ENCODE measurements around the gene IRX4. TPM values are rescaled to one million over a fixed set of nuclear protein-coding genes. Genes with fewer than 3 reads are reported as not detected.

IRX4 gene
- total and polyA plus RNA-seq, 2 donors (not counting 1 experiment from before 2014, with no cell fraction given) = not detected

GRCh38 chr5:1912951-1913565, 30.3 kb upstream of the IRX4 start:
- Histone ChIP-seq H3K27ac (ENCODE audit: insufficient read depth, low read length) (no peak overlapping the region), H3K9me3 (ENCODE audit: control insufficient read depth, insufficient read depth, low read depth, low read length) (no peaks in the 10 kb centered on the region), H3K4me2 (ENCODE audit: extremely low read depth, insufficient read depth, low read length) (no peak overlapping the region), H3K27me3 (ENCODE audit: control insufficient read depth, insufficient read depth, low read length) (no peaks in the 10 kb centered on the region), H4K20me1 (ENCODE audit: control insufficient read depth, extremely low read depth, insufficient read depth, low read length) (no peaks in the 10 kb centered on the region), H3K79me2 (ENCODE audit: control insufficient read depth, insufficient read depth, low read length) (no peaks in the 10 kb centered on the region), H3K4me1 (ENCODE audit: control insufficient read depth, extremely low read depth, insufficient read depth, low read length) (no peaks in the 10 kb centered on the region), H2AFZ (ENCODE audit: low read length) (no peak overlapping the region), H3K4me3 (replicated peaks in 1 of 4; ENCODE audit: control extremely low read depth in 1 of 4, insufficient read depth in 1 of 4, low read depth in 3 of 4, low read length in 4 of 4) (no peak overlapping the region), H3K36me3 (ENCODE audit: control insufficient read depth, insufficient read depth, low read length) (no peaks in the 10 kb centered on the region), H3K9ac (ENCODE audit: insufficient read depth, low read length) (no peak overlapping the region)
- TF ChIP-seq CTCF (conservative IDR thresholded peaks at IDR 0.05 in 1 of 2, IDR thresholded peaks at IDR 0.05 in 1 of 2; ENCODE audit: low read depth in 1 of 2, low read length in 2 of 2) = no peak
- no peak for TF ChIP-seq EZH2 (IDR thresholded peaks at IDR 0.05; ENCODE audit: low read length, missing control alignments)
- no peak for DNase-seq (ENCODE audit: low read depth in 2 of 2)

GRCh38 chr5:1911773-1912235, 29.1 kb upstream of the IRX4 start:
- H3K27ac ChIP-seq (ENCODE audit: insufficient read depth, low read length) = no peak overlapping the region
- H3K4me1 ChIP-seq (ENCODE audit: control insufficient read depth, extremely low read depth, insufficient read depth, low read length) = no peaks in the 10 kb centered on the region
- DNase-seq (ENCODE audit: low read depth in 2 of 2) = no peak
- H3K27me3 ChIP-seq (ENCODE audit: control insufficient read depth, insufficient read depth, low read length) = no peaks in the 10 kb centered on the region
- H3K4me2 ChIP-seq (ENCODE audit: extremely low read depth, insufficient read depth, low read length) = no peak overlapping the region
- H3K79me2 ChIP-seq (ENCODE audit: control insufficient read depth, insufficient read depth, low read length) = no peaks in the 10 kb centered on the region
- no peak overlapping the region for H3K9ac ChIP-seq (ENCODE audit: insufficient read depth, low read length)
- H2AFZ ChIP-seq (ENCODE audit: low read length) = no peak overlapping the region
- H3K9me3 ChIP-seq (ENCODE audit: control insufficient read depth, insufficient read depth, low read depth, low read length) = no peaks in the 10 kb centered on the region
- no peaks in the 10 kb centered on the region for H3K36me3 ChIP-seq (ENCODE audit: control insufficient read depth, insufficient read depth, low read length)
- H4K20me1 ChIP-seq (ENCODE audit: control insufficient read depth, extremely low read depth, insufficient read depth, low read length) = no peaks in the 10 kb centered on the region
- TF ChIP-seq CTCF (conservative IDR thresholded peaks at IDR 0.05 in 1 of 2, IDR thresholded peaks at IDR 0.05 in 1 of 2; ENCODE audit: low read depth in 1 of 2, low read length in 2 of 2) (no peak), EZH2 (IDR thresholded peaks at IDR 0.05; ENCODE audit: low read length, missing control alignments) (no peak)
- H3K4me3 ChIP-seq (replicated peaks in 1 of 4; ENCODE audit: control extremely low read depth in 1 of 4, insufficient read depth in 1 of 4, low read depth in 3 of 4, low read length in 4 of 4) = no peak overlapping the region

GRCh38 chr5:1910861-1911772, 28.4 kb upstream of the IRX4 start:
- Histone ChIP-seq H2AFZ (ENCODE audit: low read length) (no peak overlapping the region), H4K20me1 (ENCODE audit: control insufficient read depth, extremely low read depth, insufficient read depth, low read length) (no peaks in the 10 kb centered on the region), H3K4me1 (ENCODE audit: control insufficient read depth, extremely low read depth, insufficient read depth, low read length) (no peaks in the 10 kb centered on the region), H3K4me2 (ENCODE audit: extremely low read depth, insufficient read depth, low read length) (no peak overlapping the region), H3K36me3 (ENCODE audit: control insufficient read depth, insufficient read depth, low read length) (no peaks in the 10 kb centered on the region), H3K27ac (ENCODE audit: insufficient read depth, low read length) (no peak overlapping the region), H3K79me2 (ENCODE audit: control insufficient read depth, insufficient read depth, low read length) (no peaks in the 10 kb centered on the region), H3K9ac (ENCODE audit: insufficient read depth, low read length) (no peak overlapping the region), H3K9me3 (ENCODE audit: control insufficient read depth, insufficient read depth, low read depth, low read length) (no peaks in the 10 kb centered on the region), H3K27me3 (ENCODE audit: control insufficient read depth, insufficient read depth, low read length) (no peaks in the 10 kb centered on the region), H3K4me3 (replicated peaks in 1 of 4; ENCODE audit: control extremely low read depth in 1 of 4, insufficient read depth in 1 of 4, low read depth in 3 of 4, low read length in 4 of 4) (no peak overlapping the region)
- no peak for DNase-seq (ENCODE audit: low read depth in 2 of 2)
- no peak for TF ChIP-seq EZH2 (IDR thresholded peaks at IDR 0.05; ENCODE audit: low read length, missing control alignments)
- TF ChIP-seq CTCF (conservative IDR thresholded peaks at IDR 0.05 in 1 of 2, IDR thresholded peaks at IDR 0.05 in 1 of 2; ENCODE audit: low read depth in 1 of 2, low read length in 2 of 2) = no peak

Measured in fibroblast of lung (primary cell).